Brain pericyte (primary cell): ENCODE measurements around the gene PSENEN.
"Not testable (repeated sequence)": the region's sequence is repeated elsewhere in the genome, so short reads cannot be mapped to it uniquely, and the experiment has no call there.

ENCODE experiments used
- DNase-seq: peaks from one replicate; pipeline ENCODE4 v3.0.0-alpha.2; 2012; ENCODE audit warnings: low read depth, low spot score

PSENEN gene

GRCh38 chr19:35751839-35752745 lies 6.6 kb downstream of the PSENEN start:
- DNase-seq: no peak

GRCh38 chr19:35752746-35753350 lies 7.4 kb downstream of the PSENEN start:
- no peak for DNase-seq

GRCh38 chr19:35753634-35754369 lies 8.4 kb downstream of the PSENEN start:
- DNase-seq: no peak

GRCh38 chr19:35754370-35755130 lies 9.1 kb downstream of the PSENEN start:
- DNase-seq: no peak

GRCh38 chr19:35755131-35755549 lies 9.7 kb downstream of the PSENEN start:
- no peak for DNase-seq

GRCh38 chr19:35755550-35756376 lies 10.3 kb downstream of the PSENEN start:
- DNase-seq: no peak

- DNase-seq: no peak
Observed at GRCh38 chr19:35756377-35757230, 11.2 kb downstream of the PSENEN start, which contains the start of gene HSPB6. TSS of gene HSPB6 (minus strand) at chr19:35757029. CDS start at chr19:35757008, 21 bp downstream.

- peak; percentile 81 for DNase-seq
Observed at GRCh38 chr19:35757231-35757748, 11.8 kb downstream of the PSENEN start.

- DNase-seq: peak; percentile 98
Observed at GRCh38 chr19:35757749-35758608, 12.5 kb downstream of the PSENEN start, which contains the start of gene PROSER3. TSS of gene PROSER3 (plus strand) at chr19:35758176. CDS start at chr19:35758216, 40 bp downstream.

GRCh38 chr19:35759697-35760096 lies 14.2 kb downstream of the PSENEN start:
- no peak for DNase-seq

GRCh38 chr19:35760711-35761349 lies 15.4 kb downstream of the PSENEN start:
- DNase-seq: no peak

- no peak for DNase-seq
Observed at GRCh38 chr19:35764432-35765315, 19.2 kb downstream of the PSENEN start.

- no peak for DNase-seq
Observed at GRCh38 chr19:35766571-35767104, 21.2 kb downstream of the PSENEN start.

- DNase-seq: no peak
Observed at GRCh38 chr19:35767288-35768081, 22.0 kb downstream of the PSENEN start.

GRCh38 chr19:35768082-35768421 lies 22.6 kb downstream of the PSENEN start:
- no peak for DNase-seq

- not testable (repeated sequence) for DNase-seq
Observed at GRCh38 chr19:35772362-35772761, 26.9 kb downstream of the PSENEN start.
